HG03095 (cell line): ENCODE measurements around the gene EYA4.

Experiments
- ATAC-seq: cut with Tn5 transposase; IDR thresholded peaks from one replicate; pipeline ENCODE4 v1.9.1; 2021; ENCODE audit warnings: moderate library complexity; ENCODE audit not compliant: unreplicated experiment

The EYA4 gene

DNA sequence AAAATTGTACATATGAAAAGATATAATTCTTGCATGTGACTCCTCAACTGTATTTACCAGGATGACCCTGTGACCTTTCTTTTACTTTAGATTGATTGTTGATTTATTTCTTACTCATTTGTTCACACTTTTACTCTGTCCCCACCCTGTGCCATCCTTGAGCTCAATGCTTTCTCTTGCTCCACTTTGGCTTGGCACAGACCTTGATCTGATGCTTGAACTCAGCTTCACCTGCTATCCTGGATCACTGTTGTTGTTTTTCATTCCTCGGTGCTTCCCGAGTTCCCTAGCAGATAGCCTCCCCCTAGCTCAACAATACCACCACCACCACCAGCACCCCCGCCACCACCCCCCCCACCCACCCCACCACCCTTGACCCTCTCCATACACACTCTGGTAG is 102.1 kb downstream of the EYA4 start:
- no peak for ATAC-seq

DNA sequence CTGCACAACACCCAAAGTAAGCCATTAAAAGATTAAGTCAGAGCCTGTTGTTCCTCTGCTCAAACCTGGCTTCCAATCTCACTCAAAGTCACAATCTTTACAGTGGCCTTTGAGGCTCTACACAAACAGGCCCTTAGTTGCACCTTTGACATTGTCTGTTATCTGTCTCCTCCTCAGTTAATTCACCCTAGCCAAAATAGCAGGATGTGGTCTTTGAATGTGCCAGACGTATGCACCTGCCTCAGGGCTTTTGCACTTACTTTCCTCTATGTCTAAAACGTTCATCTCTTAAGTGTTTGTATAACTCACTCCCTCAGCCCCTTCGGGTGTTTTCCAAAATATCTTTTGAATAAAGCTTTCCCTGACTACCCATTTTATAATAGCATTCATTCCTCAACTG is 107.7 kb downstream of the EYA4 start:
- ATAC-seq: no peak

DNA sequence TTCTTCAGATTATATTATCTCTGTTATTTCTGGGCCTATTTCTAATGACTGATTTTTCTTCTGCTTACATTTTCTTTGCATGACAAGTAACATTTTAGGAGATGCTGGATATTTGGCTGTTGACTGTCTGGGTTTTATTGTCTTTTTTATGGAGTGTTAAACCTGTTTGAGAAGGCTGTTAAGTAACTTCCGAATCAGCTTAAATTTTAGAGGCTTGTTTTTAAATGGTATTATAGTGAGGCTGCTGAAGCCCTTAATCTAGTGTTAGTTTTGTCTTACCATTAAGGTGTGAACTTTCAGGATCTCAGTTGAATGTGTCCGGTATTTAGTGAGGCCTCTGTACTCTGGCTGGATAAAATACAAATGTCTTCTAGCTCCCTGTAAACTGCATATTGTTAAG is 109.8 kb downstream of the EYA4 start:
- ATAC-seq: no peak

DNA sequence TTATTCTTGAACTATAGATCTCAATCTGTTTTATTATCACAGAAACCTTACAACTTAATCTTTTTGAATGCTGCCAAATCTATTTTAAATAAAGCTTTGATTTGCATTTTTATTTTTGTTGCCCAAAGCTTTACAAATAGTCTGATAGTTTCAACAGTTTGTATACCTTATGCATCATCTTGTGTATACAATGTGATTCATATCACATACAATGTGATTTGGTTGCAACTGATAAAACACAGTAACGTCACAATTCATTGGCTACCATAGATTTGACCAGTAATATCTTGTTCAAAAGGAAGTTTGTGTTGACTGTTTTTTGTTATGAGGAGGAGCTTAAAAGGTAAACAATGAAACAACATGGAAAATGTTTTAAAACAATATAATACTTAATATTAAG is 110.9 kb downstream of the EYA4 start:
- no peak for ATAC-seq

DNA sequence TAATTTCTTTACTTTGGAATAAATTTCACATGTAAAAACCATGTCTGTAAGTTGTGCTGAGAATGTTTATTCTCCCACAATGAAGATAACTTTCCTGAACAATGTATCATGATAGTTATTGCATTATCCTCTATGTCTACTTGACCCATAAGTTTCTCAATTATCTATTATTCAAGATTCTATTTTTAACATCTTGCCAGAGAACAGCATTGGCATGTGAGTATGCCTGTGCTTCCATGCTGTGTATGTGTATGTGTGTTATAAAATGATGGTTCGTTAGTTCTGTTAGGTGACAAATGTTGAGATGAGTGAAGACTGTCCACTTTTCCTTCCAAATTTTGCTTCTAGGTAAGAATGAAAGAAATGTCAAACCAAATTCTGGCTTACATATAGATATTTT is 111.9 kb downstream of the EYA4 start:
- ATAC-seq: no peak

DNA sequence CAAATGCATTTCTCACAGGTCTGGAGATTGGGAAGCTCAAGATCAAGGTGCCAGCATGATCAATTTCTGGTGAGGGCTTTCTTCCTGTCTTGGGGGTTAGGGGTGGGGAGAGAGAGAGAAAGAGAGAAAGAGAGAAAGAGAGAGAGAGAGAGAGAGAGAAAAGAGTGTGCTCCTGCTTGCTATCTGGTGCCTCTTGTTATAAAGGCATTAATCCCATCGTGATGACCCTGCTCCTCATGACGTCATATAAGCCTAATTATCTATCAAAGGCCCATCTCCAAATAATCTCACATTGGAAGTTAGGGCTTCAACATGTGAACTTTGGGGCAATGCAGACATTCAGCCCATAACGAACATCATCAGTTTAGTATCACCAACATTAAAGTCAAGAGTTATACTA is 114.8 kb downstream of the EYA4 start:
- no peak for ATAC-seq

GRCh38 chr6:133358574-133359150 is 117.5 kb downstream of the EYA4 start:
- no peak for ATAC-seq

- ATAC-seq: no peak
Observed at GRCh38 chr6:133359256-133359655, 118.1 kb downstream of the EYA4 start.

GRCh38 chr6:133359760-133360159 is 118.6 kb downstream of the EYA4 start:
- no peak for ATAC-seq

DNA sequence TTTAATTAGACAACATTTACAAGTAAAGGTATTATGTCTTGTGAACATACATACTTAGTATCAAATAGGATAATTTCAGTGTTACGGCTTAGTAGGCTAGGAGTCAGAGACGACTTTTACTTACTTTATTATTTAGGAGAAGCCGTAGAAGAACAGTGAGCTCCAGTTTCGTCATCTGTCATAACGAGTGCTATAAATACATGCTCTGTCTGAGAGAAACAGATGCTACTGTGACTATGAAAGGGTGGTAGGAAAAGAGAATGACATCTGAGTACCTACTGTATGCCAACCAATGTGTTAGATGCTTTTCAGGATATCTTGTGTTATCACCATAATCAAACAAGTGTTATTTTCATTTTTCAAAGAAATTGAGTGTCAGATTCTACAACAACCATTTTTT is 119.0 kb downstream of the EYA4 start:
- no peak for ATAC-seq

- no peak for ATAC-seq
Observed at GRCh38 chr6:133362813-133363212, 121.7 kb downstream of the EYA4 start.

DNA sequence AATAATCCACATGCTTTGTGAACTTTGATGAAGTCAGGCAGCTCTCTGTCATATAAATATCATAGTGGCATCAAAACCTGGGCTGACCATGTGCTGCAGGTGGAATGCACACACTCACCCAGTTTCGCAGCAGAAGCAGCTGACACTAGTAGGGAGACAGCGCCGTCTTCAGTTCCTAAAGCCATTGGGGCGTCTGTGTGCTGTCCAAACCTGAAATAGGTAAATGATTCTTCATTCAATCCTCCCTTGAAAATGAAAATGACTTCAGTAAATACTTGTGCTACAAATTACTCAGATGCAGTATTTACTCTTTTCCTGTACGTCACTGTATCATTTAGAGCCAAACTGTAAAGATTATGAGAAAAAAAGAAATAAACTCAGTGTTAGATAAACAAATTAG is 127.5 kb downstream of the EYA4 start:
- ATAC-seq: no peak

DNA sequence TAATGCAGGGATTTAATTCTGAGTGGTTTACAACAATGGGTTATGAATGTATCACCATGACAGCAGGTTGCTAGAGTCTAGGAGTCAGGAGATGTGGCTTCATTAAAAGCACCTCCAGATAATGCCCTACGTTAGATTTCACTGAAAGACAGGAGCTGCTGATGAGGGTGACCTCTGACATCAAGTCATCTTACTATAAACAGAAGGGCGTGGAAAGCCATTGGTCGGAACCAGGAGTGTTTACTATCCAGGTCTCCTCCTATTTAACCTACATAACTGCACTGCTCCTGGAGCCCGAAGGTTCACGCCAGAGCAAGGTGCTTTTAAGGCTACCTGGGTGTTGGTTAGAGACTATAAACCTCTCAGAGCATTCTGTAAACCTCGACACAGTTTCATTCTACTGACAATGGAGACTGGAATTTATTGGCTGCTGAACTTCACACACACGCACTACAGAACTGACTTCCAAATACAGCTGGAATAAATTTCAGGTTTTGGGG is 128.7 kb downstream of the EYA4 start:
- no peak for ATAC-seq

- ATAC-seq: no peak
Observed at GRCh38 chr6:133376743-133377142, 135.6 kb downstream of the EYA4 start.

DNA sequence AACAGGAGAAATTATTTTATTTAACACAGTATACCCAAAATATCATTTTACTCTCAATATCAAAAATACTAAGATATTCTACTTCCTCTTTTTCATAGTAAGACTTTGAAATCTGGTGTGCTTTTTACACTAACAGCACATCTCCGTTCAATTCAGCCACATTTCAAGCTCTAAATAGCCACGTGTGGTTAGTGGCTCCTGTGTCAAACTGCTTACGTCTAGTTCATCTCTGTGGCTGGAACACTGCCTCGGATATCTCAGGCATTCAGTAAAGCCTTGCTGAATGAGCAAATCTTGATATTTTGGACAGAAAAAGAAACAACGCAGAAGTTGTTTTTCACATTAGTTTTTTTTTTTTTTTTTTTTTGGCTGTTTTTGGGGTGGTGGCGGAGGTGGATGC is 136.1 kb downstream of the EYA4 start:
- no peak for ATAC-seq

DNA sequence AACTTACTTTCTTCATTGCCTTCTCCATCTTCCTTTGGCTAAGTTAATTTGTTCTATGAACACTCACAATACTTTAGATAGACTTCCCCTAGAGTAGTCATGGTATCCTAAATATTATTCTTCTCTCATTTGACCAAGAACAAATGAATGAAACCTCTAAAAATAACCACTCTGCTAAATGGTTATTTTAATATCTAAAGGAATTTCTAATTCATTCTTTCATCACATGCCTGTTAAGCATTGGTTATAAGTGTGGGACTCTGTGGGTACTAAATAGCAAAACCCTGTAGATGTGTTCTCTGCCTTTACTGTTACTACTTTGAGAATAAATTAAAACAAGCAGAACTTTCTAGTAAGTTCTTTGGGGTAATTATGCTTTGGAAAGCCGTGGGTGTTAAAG is 138.9 kb downstream of the EYA4 start:
- ATAC-seq: no peak

GRCh38 chr6:133380723-133381122 is 139.6 kb downstream of the EYA4 start:
- ATAC-seq: no peak

- no peak for ATAC-seq
Observed at GRCh38 chr6:133388731-133389130, 147.6 kb downstream of the EYA4 start.

GRCh38 chr6:133390168-133390567 is 149.0 kb downstream of the EYA4 start:
- ATAC-seq: no peak

- no peak for ATAC-seq
Observed at GRCh38 chr6:133392015-133392414, 150.9 kb downstream of the EYA4 start.

DNA sequence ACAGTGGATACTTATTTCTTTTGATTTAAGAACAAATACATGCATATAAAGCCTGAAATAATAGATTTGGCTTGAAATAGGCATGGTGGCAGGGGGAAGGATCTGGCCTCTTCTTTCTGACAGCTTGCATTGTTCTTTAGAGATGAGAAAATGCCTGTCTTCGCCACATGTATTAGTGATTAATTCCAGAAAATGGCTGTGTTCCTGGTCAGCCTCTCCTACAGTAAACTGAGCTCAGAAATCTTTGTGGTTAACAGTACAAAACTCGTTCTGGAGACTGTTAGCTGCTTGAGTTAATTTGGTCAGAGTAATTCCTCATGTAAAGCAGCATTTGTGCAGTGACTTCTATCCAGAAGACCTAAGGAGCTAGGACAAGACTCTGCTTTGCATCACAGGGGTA is 151.5 kb downstream of the EYA4 start:
- ATAC-seq: no peak

GRCh38 chr6:133393891-133394290 is 152.7 kb downstream of the EYA4 start:
- ATAC-seq: no peak

DNA sequence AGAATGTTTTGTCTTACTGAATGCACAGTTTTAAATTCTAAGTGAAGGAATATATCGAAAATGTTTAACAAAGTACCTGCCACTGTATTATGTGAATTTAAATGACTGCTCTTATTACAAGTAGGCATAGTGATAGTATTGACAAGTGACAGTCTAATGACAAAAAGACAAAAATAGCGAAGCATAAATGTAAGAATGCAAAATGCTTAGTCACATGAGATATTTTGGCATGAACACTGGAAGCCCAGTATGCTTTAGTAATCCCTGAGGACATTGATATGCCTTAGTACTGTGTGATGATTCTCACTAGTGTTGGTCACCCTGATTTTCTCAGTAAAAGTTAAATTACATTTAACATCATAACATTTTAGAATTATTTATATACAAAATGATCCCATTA is 153.5 kb downstream of the EYA4 start:
- no peak for ATAC-seq
